ENCODE measurements around the gene ZNF644.

GRCh38 chr1:90919900-90920299, 101.9 kb downstream of the ZNF644 start:
- TF ChIP-seq CTCF (IDR thresholded peaks at IDR 0.05; ENCODE audit: low read depth, low read length, missing input control): no peak
- no peak for TF ChIP-seq ATF3 (IDR thresholded peaks at IDR 0.05)
- TF ChIP-seq MAX (IDR thresholded peaks at IDR 0.05): no peak
- no peak for TF ChIP-seq GABPA (IDR thresholded peaks at IDR 0.05 in 1 of 2, conservative IDR thresholded peaks at IDR 0.05 in 1 of 2)
- TF ChIP-seq EGR1 (IDR thresholded peaks at IDR 0.05; ENCODE audit: low read depth in 2 of 2): no peak
- TF ChIP-seq, protein P1, sequence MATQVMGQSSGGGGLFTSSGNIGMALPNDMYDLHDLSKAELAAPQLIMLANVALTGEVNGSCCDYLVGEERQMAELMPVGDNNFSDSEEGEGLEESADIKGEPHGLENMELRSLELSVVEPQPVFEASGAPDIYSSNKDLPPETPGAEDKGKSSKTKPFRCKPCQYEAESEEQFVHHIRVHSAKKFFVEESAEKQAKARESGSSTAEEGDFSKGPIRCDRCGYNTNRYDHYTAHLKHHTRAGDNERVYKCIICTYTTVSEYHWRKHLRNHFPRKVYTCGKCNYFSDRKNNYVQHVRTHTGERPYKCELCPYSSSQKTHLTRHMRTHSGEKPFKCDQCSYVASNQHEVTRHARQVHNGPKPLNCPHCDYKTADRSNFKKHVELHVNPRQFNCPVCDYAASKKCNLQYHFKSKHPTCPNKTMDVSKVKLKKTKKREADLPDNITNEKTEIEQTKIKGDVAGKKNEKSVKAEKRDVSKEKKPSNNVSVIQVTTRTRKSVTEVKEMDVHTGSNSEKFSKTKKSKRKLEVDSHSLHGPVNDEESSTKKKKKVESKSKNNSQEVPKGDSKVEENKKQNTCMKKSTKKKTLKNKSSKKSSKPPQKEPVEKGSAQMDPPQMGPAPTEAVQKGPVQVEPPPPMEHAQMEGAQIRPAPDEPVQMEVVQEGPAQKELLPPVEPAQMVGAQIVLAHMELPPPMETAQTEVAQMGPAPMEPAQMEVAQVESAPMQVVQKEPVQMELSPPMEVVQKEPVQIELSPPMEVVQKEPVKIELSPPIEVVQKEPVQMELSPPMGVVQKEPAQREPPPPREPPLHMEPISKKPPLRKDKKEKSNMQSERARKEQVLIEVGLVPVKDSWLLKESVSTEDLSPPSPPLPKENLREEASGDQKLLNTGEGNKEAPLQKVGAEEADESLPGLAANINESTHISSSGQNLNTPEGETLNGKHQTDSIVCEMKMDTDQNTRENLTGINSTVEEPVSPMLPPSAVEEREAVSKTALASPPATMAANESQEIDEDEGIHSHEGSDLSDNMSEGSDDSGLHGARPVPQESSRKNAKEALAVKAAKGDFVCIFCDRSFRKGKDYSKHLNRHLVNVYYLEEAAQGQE (IDR thresholded peaks at IDR 0.05): no peak
- no peak for TF ChIP-seq TAF1 (conservative IDR thresholded peaks at IDR 0.05)
